ENCODE data around the gene PLXNB1.

PLXNB1 gene

GRCh38 chr3:48432411-48433371, 2.8 kb upstream of the PLXNB1 start:
- DNase-seq: no peak

DNA sequence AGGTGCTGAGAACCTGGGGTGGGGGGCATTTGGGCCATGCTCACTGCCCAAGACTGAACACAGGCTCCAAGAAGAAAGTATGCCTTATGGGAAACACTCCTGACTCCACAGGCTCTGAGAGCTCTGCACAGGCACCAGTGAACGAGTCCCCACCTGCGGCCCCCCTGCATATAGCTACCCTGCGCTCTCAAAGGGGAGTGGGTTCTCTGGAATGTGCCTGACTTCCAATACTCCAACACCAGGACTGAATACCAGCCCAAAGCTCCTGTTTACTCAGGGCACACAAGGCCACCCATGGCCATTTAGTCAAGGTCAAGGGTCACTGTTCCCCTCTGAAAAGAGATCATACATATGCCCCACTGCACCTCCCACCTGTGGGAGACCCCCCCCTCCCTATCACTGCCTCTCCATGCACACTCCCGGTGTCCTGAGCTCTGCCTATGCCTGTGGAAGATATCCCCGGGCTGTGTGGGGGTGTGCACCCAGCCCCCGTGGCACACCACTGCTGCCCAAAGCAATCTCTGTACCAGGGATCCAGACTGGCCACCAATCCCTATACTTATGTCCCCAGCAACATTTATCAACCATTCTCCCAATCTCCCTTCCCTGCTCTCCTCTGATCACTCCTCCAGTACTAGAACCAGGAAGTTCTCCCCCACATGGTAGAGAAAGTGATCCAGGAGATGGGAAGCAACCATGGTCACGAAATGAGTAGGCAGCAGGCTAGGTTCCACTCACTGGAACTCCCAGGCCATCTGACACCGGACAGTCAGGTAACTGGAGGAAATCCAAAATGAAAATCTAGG, 1.5 kb upstream of the PLXNB1 start:
- DNase-seq: no peak

GRCh38 chr3:48430708-48431101, 819 bp upstream of the PLXNB1 start:
- DNase-seq: no peak

DNA sequence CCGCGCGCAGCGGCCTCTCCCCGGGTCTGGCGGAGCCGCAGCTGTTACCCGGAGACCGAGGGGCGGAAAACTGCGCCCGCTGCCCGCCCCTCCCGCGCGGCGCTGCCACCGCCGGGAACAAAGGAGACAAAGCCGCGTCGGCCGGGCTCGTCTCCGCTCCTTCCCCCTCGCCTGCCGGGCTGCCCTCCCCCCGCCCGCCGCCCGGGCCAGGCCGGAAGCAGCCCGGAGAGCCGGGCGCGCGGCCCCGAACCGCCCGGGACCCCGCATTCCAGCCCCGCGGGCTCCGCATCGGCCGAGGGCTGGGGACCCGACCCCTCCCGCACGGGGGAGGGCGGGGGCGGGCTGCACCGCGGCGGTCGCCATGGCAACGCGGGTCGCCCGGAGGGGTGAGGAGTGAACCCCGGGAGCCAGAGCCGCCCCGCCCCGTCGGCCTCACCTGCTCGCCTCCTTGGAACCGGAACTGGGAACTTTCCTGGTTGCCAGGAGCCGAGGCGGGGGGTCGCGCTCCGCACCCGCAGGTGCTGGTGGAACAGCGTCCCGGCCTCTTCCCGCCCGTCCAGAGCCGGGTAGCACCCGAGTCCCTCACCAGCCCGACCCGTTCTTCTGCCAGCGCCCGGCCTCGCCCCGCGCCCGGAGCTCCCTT, 448 bp downstream of the PLXNB1 start:
- peak; percentile 60 for DNase-seq

DNA sequence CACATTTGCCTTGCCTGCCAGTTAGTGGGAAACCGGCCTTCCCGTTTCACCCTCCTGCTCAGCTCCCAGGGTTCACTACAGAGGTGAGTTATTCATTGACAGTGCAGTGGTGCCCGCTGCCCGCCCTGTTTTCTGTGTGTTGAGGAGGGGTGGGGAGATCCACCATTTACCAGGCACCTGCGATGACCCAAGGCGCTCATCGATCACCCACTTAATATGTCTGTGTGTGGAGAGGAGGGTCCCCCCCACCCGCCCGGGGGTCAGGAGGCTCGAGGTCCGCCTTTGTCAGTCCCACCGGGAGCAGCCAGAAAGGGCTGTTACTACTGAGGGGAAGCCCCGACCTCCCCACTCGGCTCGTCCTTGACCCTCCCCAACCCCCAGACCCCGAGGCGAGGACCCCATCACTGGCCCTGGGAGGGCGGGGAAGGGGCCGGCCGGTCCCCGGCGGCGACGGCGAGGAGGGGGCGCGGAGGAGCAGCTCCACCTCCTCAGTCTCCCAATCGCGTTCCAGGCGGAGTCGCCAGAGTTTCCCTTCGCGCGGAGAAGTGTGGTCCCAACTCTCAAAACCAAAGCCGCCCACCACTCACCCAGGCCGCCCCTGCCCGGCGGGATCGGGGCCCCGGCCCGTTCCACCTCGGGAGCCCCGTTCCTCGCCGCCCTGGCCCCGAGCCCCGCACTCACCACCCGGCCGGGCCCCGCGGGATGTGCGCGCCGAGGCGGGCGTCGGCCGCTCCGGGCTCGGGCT, 1.1 kb downstream of the PLXNB1 start:
- DNase-seq: no peak

DNA sequence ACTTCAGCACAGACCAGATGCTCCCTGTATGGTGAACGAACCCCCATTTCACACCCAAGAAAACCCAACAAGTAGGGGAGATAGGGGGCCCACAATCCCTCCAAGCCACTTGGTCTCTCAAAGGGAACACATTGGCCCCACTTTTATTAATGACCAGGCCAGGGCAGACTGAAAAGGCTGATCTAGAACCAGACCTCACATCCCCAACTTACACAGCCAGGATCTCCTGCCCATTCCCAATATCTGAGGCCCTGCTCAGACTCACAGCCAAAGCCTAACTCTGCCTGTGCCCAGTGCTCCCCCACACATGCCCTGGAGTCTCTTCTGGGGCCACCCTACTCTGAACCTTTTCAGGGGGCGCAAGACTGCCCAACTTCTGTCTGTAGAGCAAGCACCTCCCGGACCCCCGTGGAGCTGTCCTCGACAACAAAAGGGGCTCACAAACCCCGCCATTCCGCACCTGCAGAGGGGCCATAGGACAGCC, 1.8 kb downstream of the PLXNB1 start:
- no peak for DNase-seq

- DNase-seq: no peak
These were observed 2.3 kb downstream of the PLXNB1 start for GRCh38 chr3:48427630-48427962.

- no peak for DNase-seq
These were observed 2.8 kb downstream of the PLXNB1 start for GRCh38 chr3:48426944-48427629.

- no peak for DNase-seq
These were observed 3.4 kb downstream of the PLXNB1 start for GRCh38 chr3:48426401-48426909.

GRCh38 chr3:48425281-48425812, 4.5 kb downstream of the PLXNB1 start:
- DNase-seq: no peak

GRCh38 chr3:48423883-48424695, 5.8 kb downstream of the PLXNB1 start:
- no peak for DNase-seq

DNA sequence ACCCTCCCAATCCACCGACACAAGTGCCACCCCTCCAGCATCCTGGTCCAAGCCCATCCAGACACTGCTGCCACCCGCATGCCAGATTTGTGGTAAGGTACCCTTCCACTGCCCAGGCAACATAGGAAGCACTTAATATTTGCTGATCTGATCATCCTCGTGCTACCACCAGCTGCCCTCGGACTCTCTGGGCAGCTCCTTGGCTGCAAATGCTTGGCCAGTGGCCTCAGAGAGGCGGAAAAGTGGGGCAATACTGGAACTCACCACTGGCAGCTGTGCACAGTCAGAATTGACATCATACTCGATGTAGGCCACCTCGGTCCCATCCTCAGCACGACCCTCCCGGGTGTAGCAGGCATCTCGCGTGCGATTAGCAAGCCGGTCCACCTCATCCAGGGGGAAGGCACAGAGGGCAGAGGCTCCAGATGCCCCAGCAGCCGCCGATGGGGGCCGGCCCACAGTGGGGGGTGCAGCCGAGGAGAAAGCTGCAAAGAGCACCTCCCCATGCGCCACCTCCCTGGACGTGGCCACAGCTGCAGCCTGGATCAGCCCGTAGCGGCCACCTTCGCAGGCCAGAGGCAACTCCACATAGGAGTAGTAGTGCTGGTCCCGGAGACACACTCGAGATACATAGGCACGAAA, 6.5 kb downstream of the PLXNB1 start:
- no peak for DNase-seq

DNA sequence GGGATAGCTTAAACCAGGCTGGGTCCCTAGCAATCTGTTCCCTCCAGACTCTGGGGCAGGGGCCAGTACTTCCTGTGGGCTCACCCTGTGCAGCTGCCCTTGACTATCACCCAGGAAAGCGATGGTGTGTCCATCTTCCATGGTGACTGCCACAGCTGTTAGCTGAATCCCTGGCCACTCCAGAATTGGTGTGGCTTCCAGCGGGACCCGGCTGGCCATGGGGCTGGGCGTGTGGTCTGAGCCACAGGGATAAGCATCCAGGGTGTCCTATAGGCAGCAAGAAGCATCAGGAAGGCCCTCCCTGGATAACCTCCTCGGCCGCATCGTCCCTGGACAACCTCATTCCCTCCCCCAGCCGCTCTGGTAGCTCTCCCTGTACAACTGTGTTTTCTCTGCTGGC, 7.2 kb downstream of the PLXNB1 start:
- DNase-seq: no peak

DNA sequence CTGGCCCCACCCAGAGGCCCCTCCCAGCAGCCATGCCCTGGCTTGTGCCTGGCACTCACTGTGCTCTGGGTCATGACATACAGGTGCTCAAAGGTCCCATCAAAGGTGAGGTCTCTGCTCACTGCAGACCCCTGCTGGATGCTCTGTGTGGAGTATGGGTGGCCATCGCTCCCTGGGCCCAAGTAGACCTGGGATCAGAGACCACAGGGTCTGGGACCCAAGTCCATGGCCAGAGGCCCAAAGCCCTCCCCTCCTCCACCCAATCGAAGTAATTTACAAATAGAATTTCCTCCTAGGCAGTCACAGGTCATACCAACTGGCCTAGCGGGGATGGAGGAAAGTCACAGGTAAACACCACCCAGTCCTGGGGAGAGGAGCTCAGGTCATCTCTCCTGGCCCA, 7.6 kb downstream of the PLXNB1 start:
- DNase-seq: no peak

DNA sequence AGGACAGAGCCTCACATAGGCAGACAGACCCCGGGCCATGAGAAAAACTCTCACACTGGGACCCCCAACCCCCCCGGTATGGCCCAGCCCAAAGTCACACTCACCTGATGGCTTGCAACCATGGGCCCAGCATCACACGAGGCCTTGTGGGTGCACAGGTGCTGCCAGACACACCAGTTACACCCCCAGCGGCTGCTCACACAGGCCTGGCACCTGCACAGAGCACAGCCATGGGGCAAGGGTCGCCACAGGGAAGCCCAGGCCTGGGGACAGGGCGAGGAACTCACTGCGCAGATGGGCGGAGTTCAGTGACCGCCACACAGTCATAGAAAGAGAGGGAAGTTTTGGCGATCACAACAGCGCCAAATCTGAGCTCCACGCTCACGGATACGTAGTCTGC, 9.3 kb downstream of the PLXNB1 start:
- no peak for DNase-seq

- no peak for DNase-seq
These were observed 10.3 kb downstream of the PLXNB1 start for GRCh38 chr3:48419597-48419996.

- no peak for DNase-seq
These were observed 10.7 kb downstream of the PLXNB1 start for GRCh38 chr3:48419149-48419548.

DNA sequence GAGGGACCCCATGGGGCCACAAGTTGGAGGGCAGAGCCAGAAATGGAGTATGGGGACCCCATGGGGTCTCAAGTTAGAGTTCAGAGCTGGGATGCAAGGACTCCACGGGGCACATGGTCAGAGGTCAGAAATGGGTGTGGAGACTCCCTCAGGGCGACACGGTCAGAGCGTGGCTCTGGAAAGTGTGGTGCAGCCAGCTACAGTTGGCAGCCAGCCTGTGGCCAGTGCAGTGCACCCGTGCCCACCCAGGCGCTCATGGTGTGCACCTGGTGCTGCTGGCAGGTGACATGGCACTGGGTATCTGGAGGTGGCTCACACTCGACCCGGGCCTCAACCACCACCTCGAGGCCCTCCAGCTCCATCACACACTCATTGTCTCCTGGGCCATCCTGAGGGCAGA, 11.2 kb downstream of the PLXNB1 start:
- DNase-seq: no peak

- DNase-seq: no peak
These were observed 11.7 kb downstream of the PLXNB1 start for GRCh38 chr3:48418140-48418539.

- no peak for DNase-seq
These were observed 12.3 kb downstream of the PLXNB1 start for GRCh38 chr3:48417529-48418108.

Measured in stimulated activated CD4-positive, alpha-beta T cell treated with anti-CD3 and anti-CD28 coated beads, Interleukin-4, amount 100 ng/mL, for 24 hours (primary cell).